ENCODE data around the gene CCDC89. TPM values are rescaled to one million over a fixed set of nuclear protein-coding genes. Genes with fewer than 3 reads are reported as not detected.

The CCDC89 gene
- total and polyA plus RNA-seq, 10 of the 15 experiments (the other 5 are each of a cell fraction or from before 2014, with no cell fraction given): 0.11 to 0.15 TPM; not detected in 8

DNA sequence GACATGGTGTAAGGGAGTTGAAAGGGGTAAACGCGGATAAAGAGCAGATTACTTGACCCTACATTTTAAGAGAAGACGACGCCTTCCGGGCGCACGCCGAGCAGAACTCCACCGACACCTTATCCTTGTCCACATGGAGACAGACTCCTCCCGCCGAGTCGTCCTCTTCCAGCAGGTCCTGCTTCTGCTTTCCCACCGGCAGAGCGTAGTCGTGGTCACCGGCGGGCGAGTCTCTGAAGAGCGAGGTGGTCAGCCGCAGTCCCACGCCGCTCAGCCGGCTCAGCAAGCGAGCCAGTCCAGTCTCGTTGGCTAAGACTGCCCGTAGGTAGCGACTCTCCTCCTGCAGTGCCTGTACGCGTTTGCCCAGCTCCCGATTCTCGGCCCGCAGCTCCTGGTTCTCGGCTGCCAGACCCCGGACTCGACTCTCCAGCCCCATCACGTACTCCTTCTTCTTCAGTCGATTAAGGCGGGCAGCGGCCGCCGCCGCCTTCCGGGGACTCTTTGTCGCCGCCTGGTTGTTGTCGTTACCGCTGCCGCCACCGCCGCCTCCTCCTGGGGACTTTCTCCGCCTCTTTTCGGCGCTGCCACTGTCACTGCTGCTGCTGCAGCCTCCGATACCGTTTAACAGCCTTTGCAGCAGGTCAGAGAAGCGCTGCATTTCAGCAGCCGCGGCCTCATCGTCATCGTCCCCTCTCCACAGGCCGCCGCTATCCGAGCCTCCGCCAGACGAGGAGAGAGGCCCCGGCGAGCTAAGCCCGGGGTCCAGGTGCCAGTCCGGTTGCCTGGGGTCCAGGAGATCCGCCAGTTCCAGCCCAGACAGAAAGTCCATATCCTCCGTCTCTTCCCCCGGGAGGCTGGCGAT, 22.0 kb downstream of the CCDC89 start (continued):
- TF ChIP-seq, protein P1, sequence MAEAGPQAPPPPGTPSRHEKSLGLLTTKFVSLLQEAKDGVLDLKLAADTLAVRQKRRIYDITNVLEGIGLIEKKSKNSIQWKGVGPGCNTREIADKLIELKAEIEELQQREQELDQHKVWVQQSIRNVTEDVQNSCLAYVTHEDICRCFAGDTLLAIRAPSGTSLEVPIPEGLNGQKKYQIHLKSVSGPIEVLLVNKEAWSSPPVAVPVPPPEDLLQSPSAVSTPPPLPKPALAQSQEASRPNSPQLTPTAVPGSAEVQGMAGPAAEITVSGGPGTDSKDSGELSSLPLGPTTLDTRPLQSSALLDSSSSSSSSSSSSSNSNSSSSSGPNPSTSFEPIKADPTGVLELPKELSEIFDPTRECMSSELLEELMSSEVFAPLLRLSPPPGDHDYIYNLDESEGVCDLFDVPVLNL (IDR thresholded peaks at IDR 0.05; ENCODE audit: low read depth, low read length): 0 out of 2 replicates have a peak, but pooled peaks have one; percentile 26
- TF ChIP-seq MYB (IDR thresholded peaks at IDR 0.05; ENCODE audit: borderline replicate concordance, low read depth, low read length) (no peak), RAD21 (IDR thresholded peaks at IDR 0.05; ENCODE audit: insufficient read depth, low read depth, low read length) (no peak), SRF (IDR thresholded peaks at IDR 0.05; ENCODE audit: low read depth in 2 of 2, low read length in 2 of 2) (no peak), MYC (IDR thresholded peaks at IDR 0.05; ENCODE audit: insufficient read depth, insufficient read length, insufficient replicate concordance, low read length, severe bottlenecking) (no peak), RCOR1 (conservative IDR thresholded peaks at IDR 0.05; ENCODE audit: low read depth, low read length) (0 out of 2 replicates have a peak, but pooled peaks have one; percentile 19), BHLHE40 (IDR thresholded peaks at IDR 0.05; ENCODE audit: borderline replicate concordance in 1 of 2, low read depth in 2 of 2, low read length in 1 of 2) (0 out of 4 replicates have a peak, but pooled peaks have one; percentile 8 to 14), NFXL1 (IDR thresholded peaks at IDR 0.05; ENCODE audit: borderline replicate concordance) (no peak), CEBPB (IDR thresholded peaks at IDR 0.05; ENCODE audit: borderline replicate concordance in 1 of 2, low read depth in 2 of 2, low read length in 2 of 2) (no peak), FOXM1 (IDR thresholded peaks at IDR 0.05; ENCODE audit: low read depth, low read length) (no peak), DPF2 (IDR thresholded peaks at IDR 0.05) (no peak), ATF7 (IDR thresholded peaks at IDR 0.05; ENCODE audit: low read depth) (0 out of 2 replicates have a peak, but pooled peaks have one; percentile 8), CREM (IDR thresholded peaks at IDR 0.05; ENCODE audit: low read depth) (peak; percentile 53), NR2C2 (IDR thresholded peaks at IDR 0.05; ENCODE audit: borderline replicate concordance, control insufficient read depth, insufficient read length, low read depth) (no peak), SREBF1 (IDR thresholded peaks at IDR 0.05; ENCODE audit: low read length) (no peak), TCF7 (IDR thresholded peaks at IDR 0.05; ENCODE audit: borderline replicate concordance) (no peak), POLR2AphosphoS5 (IDR thresholded peaks at IDR 0.05; ENCODE audit: low read length) (peak; percentile 21), SMARCA5 (IDR thresholded peaks at IDR 0.05) (peak; percentile 83; the same call in 1 of the 2 replicates), ESRRA (IDR thresholded peaks at IDR 0.05; ENCODE audit: low read length) (no peak), SMAD5 (IDR thresholded peaks at IDR 0.05; ENCODE audit: low read depth) (no peak)
- TF ChIP-seq, protein P2, sequence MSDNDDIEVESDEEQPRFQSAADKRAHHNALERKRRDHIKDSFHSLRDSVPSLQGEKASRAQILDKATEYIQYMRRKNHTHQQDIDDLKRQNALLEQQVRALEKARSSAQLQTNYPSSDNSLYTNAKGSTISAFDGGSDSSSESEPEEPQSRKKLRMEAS (IDR thresholded peaks at IDR 0.05; ENCODE audit: low read depth, low read length): peak; percentile 20; the same call in 1 of the 2 replicates
- TF ChIP-seq, protein P3, sequence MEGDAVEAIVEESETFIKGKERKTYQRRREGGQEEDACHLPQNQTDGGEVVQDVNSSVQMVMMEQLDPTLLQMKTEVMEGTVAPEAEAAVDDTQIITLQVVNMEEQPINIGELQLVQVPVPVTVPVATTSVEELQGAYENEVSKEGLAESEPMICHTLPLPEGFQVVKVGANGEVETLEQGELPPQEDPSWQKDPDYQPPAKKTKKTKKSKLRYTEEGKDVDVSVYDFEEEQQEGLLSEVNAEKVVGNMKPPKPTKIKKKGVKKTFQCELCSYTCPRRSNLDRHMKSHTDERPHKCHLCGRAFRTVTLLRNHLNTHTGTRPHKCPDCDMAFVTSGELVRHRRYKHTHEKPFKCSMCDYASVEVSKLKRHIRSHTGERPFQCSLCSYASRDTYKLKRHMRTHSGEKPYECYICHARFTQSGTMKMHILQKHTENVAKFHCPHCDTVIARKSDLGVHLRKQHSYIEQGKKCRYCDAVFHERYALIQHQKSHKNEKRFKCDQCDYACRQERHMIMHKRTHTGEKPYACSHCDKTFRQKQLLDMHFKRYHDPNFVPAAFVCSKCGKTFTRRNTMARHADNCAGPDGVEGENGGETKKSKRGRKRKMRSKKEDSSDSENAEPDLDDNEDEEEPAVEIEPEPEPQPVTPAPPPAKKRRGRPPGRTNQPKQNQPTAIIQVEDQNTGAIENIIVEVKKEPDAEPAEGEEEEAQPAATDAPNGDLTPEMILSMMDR (IDR thresholded peaks at IDR 0.05 in 2 of 3, conservative IDR thresholded peaks at IDR 0.05 in 1 of 3; ENCODE audit: control insufficient read depth in 2 of 3, extremely low read depth in 1 of 3, insufficient read depth in 1 of 3, low read depth in 3 of 3, low read length in 3 of 3): peak; percentile 54 to 71 (median 70)
- TF ChIP-seq, protein P4, sequence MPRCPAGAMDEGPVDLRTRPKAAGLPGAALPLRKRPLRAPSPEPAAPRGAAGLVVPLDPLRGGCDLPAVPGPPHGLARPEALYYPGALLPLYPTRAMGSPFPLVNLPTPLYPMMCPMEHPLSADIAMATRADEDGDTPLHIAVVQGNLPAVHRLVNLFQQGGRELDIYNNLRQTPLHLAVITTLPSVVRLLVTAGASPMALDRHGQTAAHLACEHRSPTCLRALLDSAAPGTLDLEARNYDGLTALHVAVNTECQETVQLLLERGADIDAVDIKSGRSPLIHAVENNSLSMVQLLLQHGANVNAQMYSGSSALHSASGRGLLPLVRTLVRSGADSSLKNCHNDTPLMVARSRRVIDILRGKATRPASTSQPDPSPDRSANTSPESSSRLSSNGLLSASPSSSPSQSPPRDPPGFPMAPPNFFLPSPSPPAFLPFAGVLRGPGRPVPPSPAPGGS (IDR thresholded peaks at IDR 0.05; ENCODE audit: borderline replicate concordance, insufficient read depth, low read depth, low read length, poor library complexity, severe bottlenecking): no peak
- TF ChIP-seq, protein P5, sequence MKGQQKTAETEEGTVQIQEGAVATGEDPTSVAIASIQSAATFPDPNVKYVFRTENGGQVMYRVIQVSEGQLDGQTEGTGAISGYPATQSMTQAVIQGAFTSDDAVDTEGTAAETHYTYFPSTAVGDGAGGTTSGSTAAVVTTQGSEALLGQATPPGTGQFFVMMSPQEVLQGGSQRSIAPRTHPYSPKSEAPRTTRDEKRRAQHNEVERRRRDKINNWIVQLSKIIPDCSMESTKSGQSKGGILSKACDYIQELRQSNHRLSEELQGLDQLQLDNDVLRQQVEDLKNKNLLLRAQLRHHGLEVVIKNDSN (IDR thresholded peaks at IDR 0.05; ENCODE audit: borderline replicate concordance, extremely low read length, insufficient read depth, low read depth, low read length): no peak

All from GM12878 (cell line).